Stimulated activated CD8-positive, alpha-beta memory T cell treated with anti-CD3 and anti-CD28 coated beads, Interleukin-7, amount 100 ng/mL, for 4 hours (primary cell): ENCODE measurements around the gene MYL6.

ENCODE experiments used
- DNase-seq, 2 donors: peaks; one replicate each; pipeline ENCODE4 v3.0.0-alpha.2; 2020; ENCODE audit warnings: low read depth in 2 of 2

Gene MYL6

DNA sequence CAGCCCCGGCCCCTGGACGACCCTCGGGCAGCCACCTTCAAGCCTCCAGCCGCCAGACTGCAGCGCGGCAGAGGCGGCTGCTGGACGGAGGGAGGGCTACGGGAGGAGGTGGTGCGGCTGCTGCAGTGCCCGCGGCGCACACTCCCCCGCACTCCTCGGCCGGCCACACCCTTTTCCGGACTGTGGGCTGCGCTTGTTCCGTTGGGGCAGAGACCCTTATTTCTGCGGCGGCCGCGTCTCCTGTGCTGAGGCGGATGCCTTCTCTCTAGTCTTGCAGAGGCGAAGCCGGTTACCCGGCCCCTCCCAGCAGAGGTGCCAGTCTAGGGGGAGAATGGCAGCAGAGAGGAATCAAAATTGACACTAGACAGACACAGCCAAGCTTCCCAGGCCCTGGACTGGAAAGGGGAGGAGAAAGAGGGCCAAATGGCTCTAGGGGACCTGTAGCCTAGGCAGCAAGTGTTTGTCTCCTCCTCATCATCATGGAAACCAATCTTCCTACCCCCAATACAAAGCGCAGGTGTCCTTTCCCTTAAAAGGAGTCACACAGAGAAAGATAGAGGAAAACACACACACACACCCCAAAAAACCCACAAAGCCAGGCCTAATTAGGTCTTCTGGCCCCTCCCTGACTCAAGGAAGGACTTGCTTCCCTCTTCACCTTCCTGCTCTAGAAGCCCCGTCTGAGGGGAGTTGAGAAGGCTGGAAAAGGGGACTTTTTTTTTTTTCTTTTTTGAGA, 28.8 kb upstream of the MYL6 start:
- DNase-seq = peak; percentile 46 to 75

DNA sequence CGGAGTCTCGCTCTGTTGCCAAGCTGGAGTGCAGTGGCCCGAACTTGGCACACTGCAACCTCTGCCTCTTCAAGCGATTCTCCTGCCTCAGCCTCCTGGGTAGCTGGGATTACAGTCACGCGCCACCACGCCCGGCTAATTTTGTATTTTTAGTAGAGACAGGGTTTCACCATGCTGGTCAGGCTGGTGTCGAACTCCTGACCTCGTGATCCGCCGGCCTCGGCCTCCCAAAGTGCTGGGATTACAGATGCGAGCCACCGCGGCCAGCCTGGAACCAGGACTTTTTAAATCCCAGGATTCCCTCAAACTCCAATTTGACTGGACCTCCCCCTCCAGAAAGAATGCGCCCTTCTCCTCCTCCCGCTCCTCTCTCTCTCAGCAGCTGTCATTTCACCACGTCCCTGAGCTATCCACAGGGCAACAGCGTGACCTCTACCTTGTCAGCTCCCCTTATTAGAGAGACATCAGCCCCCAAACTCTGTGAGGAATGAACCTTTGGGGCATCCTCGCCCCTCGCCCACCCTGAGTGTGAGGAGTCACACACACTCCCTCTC, 28.1 kb upstream of the MYL6 start:
- no peak for DNase-seq

DNA sequence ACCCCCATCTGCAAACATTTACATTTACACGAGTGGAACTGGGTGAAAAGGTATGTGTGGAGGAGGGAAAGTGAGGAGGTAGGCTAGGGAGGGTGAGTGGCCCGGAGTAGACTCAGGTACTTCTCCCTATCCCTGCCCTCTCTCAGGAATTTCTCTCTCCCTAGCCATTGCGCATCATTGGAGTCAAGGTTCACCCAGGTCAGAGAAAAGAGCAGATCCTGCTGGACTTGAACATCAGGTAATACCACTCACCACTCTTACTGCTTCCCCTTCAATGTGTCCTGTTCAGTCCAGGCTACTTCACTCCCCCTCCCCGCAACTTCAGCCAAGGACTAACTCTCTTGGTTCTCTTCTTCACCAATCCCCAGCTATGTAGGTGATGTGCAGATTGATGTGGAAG, 27.3 kb upstream of the MYL6 start:
- DNase-seq = no peak

DNA sequence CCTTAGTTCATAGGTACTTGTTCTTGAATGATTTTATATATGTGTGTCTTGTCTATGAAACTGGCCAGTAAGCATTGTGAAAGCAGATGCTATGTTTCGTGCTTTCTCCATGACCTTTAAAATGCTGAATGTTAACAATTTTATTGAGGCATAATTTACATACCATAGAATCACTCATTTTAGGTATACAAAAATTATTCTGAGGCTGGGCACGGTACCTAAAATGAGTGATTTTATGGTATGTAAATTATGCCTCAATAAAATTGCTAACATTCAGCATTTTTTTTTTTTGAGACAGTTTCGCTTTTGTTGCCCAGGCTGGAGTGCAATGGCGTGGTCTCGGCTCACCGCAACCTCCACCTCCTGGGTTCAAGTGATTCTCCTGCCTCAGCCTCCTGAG, 23.3 kb upstream of the MYL6 start:
- DNase-seq = no peak

DNA sequence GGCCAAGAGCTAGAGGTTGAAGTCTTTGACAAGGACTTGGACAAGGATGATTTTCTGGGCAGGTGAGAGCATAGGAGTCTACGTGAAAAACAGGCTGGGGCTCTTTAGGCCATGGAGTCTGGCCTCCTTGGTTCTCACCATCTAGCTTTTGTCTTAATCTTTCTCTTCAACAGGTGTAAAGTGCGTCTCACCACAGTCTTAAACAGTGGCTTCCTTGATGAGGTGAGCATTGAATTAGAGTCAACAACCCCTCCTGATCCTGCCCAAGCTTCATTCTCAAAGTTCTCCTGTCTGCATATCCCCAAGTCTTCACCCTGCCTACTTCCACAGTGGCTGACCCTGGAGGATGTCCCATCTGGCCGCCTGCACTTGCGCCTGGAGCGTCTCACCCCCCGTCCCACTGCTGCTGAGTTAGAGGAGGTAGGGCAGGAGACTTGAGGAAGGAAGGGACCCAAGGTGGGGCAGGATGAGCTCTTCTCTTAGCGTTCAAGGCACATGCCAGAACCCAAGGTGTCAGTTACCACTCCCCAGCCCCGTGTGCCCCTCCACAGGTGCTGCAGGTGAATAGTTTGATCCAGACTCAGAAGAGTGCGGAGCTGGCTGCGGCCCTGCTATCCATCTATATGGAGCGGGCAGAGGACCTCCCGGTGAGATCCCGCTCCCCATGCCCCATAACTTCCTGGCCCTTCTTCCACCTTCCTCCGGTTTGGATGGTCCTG, 20.1 kb upstream of the MYL6 start:
- no peak for DNase-seq

DNA sequence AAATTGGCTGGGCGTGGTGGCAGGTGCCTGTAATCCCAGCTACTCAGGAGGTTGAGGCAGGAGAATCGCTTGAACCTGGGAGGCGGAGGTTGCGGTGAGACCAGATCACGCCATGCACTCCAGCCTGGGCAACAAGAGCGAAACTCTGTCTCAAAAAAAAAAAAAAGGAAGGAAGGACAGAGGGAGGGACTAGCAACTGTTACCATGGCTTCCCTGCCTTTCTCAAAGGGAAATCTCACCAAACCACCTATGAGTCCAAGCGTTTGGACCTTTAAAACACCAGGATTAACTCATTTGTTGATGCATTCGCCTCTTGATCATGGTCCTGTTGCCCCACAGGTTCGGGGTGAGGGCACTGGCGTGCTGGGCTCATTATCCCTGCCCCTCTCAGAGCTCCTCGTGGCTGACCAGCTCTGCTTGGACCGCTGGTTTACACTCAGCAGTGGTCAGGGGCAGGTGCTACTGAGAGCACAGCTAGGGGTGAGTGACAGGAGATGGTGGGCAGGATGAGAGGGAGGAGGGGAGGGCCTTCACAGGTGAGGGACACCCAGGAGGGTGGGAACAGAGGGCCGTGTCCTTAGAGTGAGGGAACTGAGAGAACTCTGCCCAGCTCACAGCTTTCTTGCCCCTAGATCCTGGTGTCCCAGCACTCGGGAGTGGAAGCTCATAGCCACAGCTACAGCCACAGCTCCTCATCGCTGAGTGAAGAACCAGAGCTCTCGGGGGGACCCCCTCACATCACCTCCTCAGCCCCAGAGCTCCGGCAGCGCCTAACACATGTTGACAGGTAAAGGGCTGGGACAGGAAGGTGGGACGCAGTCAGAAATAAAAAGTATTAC, 16.0 kb upstream of the MYL6 start:
- no peak for DNase-seq

DNA sequence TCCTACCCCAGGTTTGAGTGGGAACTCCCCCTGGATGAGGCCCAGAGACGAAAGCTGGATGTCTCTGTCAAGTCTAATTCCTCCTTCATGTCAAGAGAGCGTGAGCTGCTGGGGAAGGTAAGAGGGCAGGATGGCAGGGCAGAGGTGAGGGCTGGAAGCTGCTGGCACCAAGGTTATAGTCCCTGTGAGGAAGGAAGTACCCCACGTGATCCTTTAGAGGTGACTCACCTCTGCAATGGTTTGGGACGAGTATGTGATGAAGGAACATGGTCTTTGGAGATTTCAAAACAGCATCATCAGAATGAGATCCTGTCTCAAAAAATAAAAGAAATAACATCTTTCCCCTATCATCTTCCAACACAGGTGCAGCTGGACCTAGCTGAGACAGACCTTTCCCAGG, 14.9 kb upstream of the MYL6 start:
- no peak for DNase-seq

DNA sequence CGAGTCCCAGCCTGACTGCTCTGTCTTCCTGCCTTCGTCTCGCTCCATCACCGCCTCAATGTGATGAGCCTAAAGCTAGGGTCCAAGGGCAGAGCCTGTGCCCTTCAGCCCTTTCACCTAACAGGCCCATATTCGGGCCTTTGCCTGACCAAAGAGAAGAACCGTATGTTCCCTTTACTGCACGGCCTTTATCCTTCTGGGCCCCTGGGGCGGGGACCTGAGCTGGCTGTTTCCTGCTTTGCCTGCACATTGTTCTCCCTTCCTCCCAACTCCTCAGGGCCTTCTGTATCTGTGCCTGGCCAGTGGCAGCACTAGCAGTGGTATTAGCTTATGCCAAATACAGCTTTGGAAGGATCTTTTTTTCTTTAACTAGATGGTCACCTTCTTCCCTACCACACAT, 14.3 kb upstream of the MYL6 start:
- no peak for DNase-seq

DNA sequence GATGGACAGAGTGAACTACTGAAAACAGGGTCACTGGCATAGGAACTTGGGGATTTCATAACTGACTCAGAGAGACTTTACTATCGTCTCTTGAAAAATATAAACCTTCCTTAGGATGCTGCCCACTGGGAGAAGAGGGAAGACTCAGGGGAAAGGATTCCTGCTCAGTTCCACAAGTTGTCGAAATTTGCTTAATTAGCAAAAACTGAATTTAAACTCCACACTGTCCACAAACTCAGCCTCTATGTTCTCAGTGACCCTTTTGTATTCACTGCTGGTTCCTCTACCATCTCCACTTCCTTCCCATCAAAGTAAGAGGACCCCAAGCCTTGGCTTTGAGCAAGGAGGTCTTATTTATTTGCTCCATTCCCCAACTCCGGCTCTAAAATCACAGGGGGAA, 12.9 kb upstream of the MYL6 start:
- no peak for DNase-seq

DNA sequence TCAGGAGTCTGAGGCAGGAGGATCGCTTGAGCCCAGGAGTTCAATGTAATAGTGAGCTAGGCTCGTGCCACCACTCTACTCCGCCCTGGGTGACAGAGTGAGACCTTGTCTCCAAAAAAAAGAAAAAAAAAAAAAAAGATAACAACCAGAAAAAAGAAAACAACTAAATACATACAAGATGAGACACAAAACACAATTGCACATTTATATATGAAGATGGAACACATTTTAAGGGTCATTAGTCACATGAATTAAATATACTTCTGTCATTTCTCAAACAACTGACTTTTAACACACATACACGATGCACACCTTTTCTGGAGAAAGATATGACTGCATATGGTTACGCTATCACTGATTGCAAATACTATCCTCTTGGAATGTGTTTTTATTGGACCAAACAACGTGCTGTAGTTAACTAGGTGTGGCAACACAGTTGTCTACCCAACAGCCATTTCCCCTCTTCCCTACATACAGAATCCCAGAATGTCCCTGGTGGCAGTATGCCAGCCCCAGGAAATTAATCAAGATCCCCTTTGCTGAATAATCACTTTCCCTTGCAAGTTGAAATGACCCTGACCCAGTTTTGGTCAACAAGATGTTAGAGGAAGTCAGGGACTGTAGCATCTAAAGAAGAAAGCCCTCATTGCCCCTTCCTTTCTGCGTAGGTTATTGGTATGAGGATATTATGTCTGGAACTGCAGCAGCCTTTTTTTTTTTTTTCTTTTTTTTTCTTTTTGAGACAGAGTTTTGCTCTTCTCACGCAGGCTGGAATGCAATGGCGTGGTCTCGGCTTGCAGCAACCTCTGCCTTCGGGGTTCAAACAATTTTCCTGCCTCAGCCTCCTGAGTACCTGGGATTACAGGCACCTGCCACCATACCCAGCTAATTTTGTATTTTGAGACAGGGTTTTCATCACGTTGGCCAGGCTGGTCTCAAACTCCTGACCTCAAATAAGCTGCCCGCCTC, 11.4 kb upstream of the MYL6 start:
- DNase-seq = no peak

DNA sequence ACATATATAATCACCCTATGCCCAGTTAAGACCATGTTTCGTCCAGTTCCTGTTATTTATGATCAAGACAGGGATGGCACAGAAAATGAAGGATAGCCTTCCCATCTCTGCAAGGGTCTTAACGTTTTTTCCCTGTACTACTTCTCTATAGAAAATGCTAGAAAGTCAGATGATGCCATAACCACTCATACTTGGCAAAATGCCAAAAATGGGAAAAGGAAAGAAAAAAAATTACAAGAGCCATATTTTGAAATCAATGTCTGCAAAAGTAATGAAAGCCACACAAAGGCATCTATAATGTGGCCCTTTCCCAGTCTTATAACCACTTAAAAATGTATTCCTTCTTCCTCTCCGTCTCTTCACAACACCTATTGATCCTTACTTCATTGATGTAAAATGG, 7.6 kb upstream of the MYL6 start:
- no peak for DNase-seq

DNA sequence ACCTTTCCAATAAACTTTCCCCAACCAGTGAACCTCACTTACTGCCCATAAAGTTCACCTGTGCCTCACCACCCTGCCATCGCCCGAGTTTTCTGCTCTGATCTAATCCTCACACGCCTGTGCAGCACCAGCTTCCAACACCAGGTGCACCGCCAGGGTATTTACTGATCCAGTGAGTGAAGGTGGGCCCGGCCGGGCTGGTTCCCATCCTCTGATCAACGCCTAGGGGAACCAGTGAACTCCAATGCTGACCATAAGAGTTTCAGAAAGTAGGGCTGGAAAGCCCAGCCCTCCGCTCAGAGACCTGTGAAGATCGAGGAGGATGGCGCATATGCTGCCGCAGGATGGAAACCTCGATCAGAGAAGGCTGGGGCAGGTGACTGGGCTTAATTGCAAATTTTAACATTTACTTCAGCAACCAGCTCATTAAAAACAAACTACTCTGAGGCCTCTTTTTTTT, 6.5 kb upstream of the MYL6 start:
- DNase-seq = peak; percentile 48 to 55

DNA sequence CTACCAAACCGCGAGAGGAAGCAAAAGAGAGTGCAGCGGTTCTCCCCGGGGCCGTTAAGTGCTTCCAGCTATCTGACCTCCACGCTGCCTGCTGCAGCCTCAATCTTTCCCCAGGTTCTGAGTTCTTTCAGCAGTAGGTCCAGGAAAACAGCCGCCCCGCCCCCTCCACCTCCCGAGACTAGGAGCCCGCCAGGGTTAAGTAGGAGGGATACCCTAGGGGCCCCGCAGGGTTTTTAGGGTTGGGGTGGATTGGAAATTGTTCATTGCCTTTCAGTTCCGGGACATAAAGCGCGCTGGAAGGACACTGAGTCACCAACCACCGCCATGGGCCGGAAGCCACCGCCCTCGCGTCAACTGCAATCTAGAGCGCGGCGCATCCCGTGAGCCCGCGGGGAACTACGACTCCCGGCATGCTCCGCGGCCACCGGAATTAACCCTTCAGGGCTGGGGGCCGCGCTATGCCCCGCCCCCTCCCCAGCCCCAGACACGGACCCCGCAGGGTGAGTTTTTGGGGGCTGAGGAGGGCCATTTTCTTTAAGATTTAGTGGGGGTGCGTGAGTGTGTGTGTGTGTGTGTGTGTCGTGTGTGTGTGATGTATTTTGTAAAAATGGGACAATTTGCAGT, 5.9 kb upstream of the MYL6 start, which contains the start of gene MYL6B:
Gene MYL6B, plus strand, starts transcription at position 456 of the 624 bp plus-strand sequence. CDS start 1,332 bp downstream, outside the sequence.
- peak; percentile 90 to 91 for DNase-seq

DNA sequence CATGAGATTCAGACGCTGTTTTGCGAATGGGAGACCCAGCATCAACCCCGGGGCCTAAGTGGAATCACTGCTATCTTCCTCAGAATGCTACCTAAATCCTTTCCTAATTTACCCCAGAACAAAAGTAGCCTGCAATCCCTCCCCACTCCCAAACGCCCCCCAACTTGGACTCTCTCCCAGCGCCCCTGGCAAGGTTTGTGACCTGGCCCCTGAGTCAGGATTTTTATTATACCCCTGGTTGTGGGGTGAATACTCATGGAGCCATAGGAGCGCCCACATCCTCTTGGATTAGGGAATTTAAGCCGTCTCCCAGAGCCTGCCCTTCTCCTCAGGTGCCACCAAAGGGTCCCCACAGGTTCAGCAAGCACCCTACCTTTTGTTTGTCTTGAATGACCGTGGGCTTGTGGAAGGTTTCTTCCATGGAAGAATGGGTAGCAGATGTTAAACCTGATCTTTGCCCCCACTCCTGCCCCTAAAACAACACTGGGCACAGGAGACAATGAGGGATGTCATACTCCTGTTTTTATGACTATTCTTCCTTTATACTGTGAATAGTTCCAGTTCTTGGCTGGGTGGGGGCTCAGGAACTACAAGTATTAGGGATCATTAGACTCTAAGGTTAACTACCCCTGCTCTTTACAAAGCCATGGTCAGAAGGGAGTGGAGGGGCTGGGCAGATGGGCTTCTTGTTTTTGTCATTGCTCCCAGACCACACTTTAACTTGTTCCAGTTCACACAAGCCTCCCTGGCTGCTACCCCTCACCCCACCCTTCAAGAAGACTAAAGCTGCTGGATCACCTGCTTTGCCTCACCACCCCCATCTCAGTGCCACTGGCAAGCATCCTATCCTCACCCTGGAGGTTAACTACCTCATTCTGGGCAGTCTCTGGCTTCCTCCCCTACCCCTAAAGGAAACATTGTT, 5.1 kb upstream of the MYL6 start:
- no peak for DNase-seq

DNA sequence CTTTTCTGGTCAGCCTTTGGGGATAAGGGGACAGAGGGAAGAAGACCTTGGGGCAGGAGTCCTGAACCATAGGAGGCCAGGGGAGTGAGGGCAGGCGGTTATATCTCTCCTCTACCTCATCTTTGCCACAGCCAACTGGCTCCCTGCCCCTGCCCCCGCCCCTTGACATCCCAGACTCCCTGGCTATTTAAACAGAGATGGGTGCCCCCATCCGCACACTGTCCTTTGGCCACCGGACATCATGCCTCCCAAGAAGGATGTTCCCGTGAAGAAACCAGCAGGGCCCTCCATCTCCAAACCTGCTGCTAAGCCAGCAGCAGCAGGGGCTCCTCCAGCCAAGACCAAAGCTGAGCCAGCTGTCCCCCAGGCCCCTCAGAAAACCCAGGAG, 4.5 kb upstream of the MYL6 start:
- no peak for DNase-seq

DNA sequence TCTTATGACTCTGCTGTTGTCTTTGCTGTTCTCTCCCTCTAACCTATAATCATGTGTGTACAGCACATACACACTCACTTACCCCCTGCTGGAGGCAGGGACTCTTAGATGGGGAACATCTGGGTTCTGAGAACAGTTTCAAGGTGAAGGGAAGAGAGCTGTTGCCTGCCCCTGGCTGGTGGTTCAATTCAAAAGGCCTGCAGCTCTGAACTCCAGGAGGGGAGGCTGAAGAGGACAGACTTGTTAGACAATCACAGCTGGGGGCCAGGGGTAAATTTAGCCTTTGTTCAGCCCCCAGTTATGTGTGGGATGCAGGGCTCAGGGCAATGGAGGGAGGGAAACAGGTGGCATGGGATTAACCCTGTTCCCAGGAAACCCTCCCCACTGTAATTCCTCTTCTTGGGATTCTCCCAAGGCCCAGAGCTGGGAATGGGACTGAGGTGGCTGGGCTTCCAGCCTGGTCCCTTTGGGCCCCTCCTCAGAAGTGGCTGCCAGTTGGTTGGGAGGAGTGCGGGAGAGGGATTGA, 3.9 kb upstream of the MYL6 start:
- DNase-seq = no peak

DNA sequence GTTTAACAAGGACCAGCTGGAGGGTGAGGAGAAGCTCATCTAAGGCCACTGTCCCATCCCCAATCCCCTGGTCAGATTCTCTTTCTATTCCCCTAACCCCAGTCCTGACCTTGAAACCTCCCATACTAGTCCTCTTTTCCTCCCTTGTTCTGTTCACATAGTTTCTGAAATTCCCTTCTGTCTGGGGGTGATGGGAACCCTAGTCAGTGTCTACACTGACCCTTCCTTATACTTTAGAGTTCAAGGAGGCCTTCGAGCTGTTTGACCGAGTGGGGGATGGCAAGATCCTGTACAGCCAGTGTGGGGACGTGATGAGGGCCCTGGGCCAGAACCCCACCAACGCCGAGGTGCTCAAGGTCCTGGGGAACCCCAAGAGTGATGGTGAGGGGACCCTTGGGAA, 3.3 kb upstream of the MYL6 start:
- DNase-seq = no peak

DNA sequence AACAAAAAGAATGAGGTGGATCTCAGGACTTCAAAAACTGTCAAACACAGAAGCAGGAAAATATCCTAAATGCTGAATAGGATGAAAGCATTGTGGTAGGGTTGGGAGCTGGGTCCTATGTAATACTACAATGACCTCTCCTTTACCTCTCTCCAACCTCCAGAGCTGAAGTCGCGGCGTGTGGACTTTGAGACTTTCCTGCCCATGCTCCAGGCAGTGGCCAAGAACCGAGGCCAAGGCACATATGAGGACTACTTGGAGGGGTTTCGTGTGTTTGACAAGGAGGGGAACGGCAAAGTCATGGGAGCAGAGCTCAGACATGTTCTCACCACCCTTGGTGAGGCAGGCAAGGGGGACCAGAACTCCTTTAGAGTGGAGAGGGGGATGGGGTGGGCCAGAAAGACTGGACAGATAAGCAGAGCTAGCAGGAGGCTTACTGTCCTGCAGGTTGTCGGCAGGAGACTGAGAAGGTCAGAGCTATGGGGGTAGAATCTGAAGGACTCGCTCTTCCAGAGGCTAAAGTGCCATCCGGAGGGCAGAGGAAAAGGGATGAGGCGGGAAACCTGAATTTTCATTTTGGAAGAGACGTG, 2.8 kb upstream of the MYL6 start:
- DNase-seq = no peak
